Nephron (organoid): ENCODE measurements around the gene DAD1.
A peak's percentile ranks its signal among the peaks of the same experiment; 100 is the strongest.

Experiments used
- H3K27ac Mint-ChIP-seq, 3 experiments: 2 replicates each; pipeline ENCODE4 v1.8.0; 2020; ENCODE audit warnings: mixed read lengths in 3 of 3, mild to moderate bottlenecking in 2 of 3, moderate library complexity in 1 of 3
- H3K27me3 Mint-ChIP-seq: 2 replicates; pipeline ENCODE4 v1.8.0; 2021; ENCODE audit warnings: low read depth, mild to moderate bottlenecking, moderate library complexity, mixed read lengths
- H3K36me3 Mint-ChIP-seq: 2 replicates; pipeline ENCODE4 v1.8.0; 2020; ENCODE audit warnings: low read depth, mixed read lengths
- H3K4me1 Mint-ChIP-seq: 2 replicates; pipeline ENCODE4 v1.8.0; 2020; ENCODE audit warnings: mixed read lengths
- H3K4me3 Mint-ChIP-seq, 3 experiments: 2 replicates each; pipeline ENCODE4 v1.8.0; 2020; ENCODE audit warnings: mild to moderate bottlenecking in 3 of 3, mixed read lengths in 3 of 3, moderate library complexity in 2 of 3
- H3K9me3 Mint-ChIP-seq: 2 replicates; pipeline ENCODE4 v1.8.0; 2020; ENCODE audit warnings: mixed read lengths
- CTCF ChIP-seq, 3 experiments: fragments of 200-600 bp; sonication (generic); IDR thresholded peaks; one replicate each; pipeline ENCODE4 v1.5.0; 2021; ENCODE audit warnings: antibody characterized with exemption in 3 of 3; ENCODE audit not compliant: unreplicated experiment in 3 of 3

The DAD1 gene

GRCh38 chr14:22580625-22581024 lies 8.4 kb downstream of the DAD1 start:
- no peak for TF ChIP-seq CTCF (IDR thresholded peaks at IDR 0.05; ENCODE audit: unreplicated experiment in 3 of 3)
- Mint-ChIP-seq H3K36me3 (peaks cover 17% of the 10 kb centered on the region), H3K27me3 (no peaks in the 10 kb centered on the region), H3K27ac (no peak overlapping the region), H3K4me1 (peaks cover 22% of the 10 kb centered on the region), H3K4me3 (no peak overlapping the region), H3K9me3 (no peaks in the 10 kb centered on the region)

- Mint-ChIP-seq H3K4me1 (peaks cover 18% of the 10 kb centered on the region), H3K4me3 (no peak overlapping the region), H3K27ac (peak overlapping the region in 1 of 3 experiments; percentile 46), H3K9me3 (no peaks in the 10 kb centered on the region), H3K27me3 (no peaks in the 10 kb centered on the region), H3K36me3 (peaks cover 15% of the 10 kb centered on the region)
- no peak for TF ChIP-seq CTCF (IDR thresholded peaks at IDR 0.05; ENCODE audit: unreplicated experiment in 3 of 3)
Measured at GRCh38 chr14:22579881-22580280, 9.1 kb downstream of the DAD1 start.

- no peak for TF ChIP-seq CTCF (IDR thresholded peaks at IDR 0.05; ENCODE audit: unreplicated experiment in 3 of 3)
- H3K4me3 Mint-ChIP-seq: no peak overlapping the region
- H3K27me3 Mint-ChIP-seq: no peaks in the 10 kb centered on the region
Measured at GRCh38 chr14:22579236-22579635, 9.8 kb downstream of the DAD1 start.

GRCh38 chr14:22577334-22577908 lies 11.6 kb downstream of the DAD1 start:
- Mint-ChIP-seq H3K9me3 (no peaks in the 10 kb centered on the region), H3K4me1 (no peaks in the 10 kb centered on the region), H3K36me3 (peaks cover 38% of the 10 kb centered on the region), H3K4me3 (no peak overlapping the region), H3K27ac (peak overlapping the region in 1 of 3 experiments; percentile 5), H3K27me3 (no peaks in the 10 kb centered on the region)
- TF ChIP-seq CTCF (IDR thresholded peaks at IDR 0.05; ENCODE audit: unreplicated experiment in 3 of 3): no peak

More at GRCh38 chr14:22579236-22579635, 9.8 kb downstream of the DAD1 start:
- peaks cover 22% of the 10 kb centered on the region for H3K36me3 Mint-ChIP-seq
- H3K27ac Mint-ChIP-seq: peak overlapping the region in 2 of 3 experiments; percentile 2 to 47
- no peaks in the 10 kb centered on the region for H3K9me3 Mint-ChIP-seq
- H3K4me1 Mint-ChIP-seq: peaks cover 12% of the 10 kb centered on the region

GRCh38 chr14:22573804-22574203 lies 15.2 kb downstream of the DAD1 start:
- H3K36me3 Mint-ChIP-seq: peaks cover 56% of the 10 kb centered on the region
- TF ChIP-seq CTCF (IDR thresholded peaks at IDR 0.05; ENCODE audit: unreplicated experiment in 3 of 3): no peak
- peaks cover 6% of the 10 kb centered on the region for H3K4me1 Mint-ChIP-seq
- no peaks in the 10 kb centered on the region for H3K9me3 Mint-ChIP-seq
- no peak overlapping the region for H3K27ac Mint-ChIP-seq
- H3K4me3 Mint-ChIP-seq: no peak overlapping the region
- no peaks in the 10 kb centered on the region for H3K27me3 Mint-ChIP-seq

GRCh38 chr14:22572562-22573058 lies 16.4 kb downstream of the DAD1 start:
- H3K9me3 Mint-ChIP-seq: no peaks in the 10 kb centered on the region
- no peaks in the 10 kb centered on the region for H3K27me3 Mint-ChIP-seq
- H3K4me1 Mint-ChIP-seq: peaks cover 10% of the 10 kb centered on the region
- H3K27ac Mint-ChIP-seq: peak overlapping the region in 2 of 3 experiments; percentile 12 to 21
- H3K36me3 Mint-ChIP-seq: peaks cover 60% of the 10 kb centered on the region
- TF ChIP-seq CTCF (IDR thresholded peaks at IDR 0.05; ENCODE audit: unreplicated experiment in 3 of 3): no peak
- H3K4me3 Mint-ChIP-seq: no peak overlapping the region
